Fibroblast of lung (primary cell): ENCODE measurements around the gene ACAN.

ENCODE experiments used
- CTCF ChIP-seq, 2 donors: IDR thresholded peaks in 1 of 2; conservative IDR thresholded peaks in 1 of 2; 1 replicate in 1 of 2; 2 replicates in 1 of 2; pipeline ENCODE4 v1.5.1; 2011 to 2012; ENCODE audit warnings: low read length in 2 of 2, control low read depth in 1 of 2, inconsistent platforms in 1 of 2, low read depth in 1 of 2, mild to moderate bottlenecking in 1 of 2
- EZH2 ChIP-seq: IDR thresholded peaks from 2 replicates; pipeline ENCODE4 v1.5.1; 2012; ENCODE audit warnings: low read length, control low read depth, mild to moderate bottlenecking; ENCODE audit errors: missing control alignments

GRCh38 chr15:88788816-88789215 lies 14.4 kb upstream of the ACAN start:
- TF ChIP-seq CTCF (conservative IDR thresholded peaks at IDR 0.05 in 1 of 2, IDR thresholded peaks at IDR 0.05 in 1 of 2; ENCODE audit: low read depth in 1 of 2, low read length in 2 of 2) (no peak), EZH2 (no peak)
